Fibroblast of lung (primary cell): ENCODE measurements around the gene NR2C2.

Experiments used
- CTCF ChIP-seq, 2 donors: IDR thresholded peaks in 1 of 2; conservative IDR thresholded peaks in 1 of 2; 1 replicate in 1 of 2; 2 replicates in 1 of 2; pipeline ENCODE4 v1.5.1; 2011 to 2012; ENCODE audit warnings: low read length in 2 of 2, control low read depth in 1 of 2, inconsistent platforms in 1 of 2, low read depth in 1 of 2, mild to moderate bottlenecking in 1 of 2
- EZH2 ChIP-seq: IDR thresholded peaks from 2 replicates; pipeline ENCODE4 v1.5.1; 2012; ENCODE audit warnings: low read length, control low read depth, mild to moderate bottlenecking; ENCODE audit errors: missing control alignments

DNA sequence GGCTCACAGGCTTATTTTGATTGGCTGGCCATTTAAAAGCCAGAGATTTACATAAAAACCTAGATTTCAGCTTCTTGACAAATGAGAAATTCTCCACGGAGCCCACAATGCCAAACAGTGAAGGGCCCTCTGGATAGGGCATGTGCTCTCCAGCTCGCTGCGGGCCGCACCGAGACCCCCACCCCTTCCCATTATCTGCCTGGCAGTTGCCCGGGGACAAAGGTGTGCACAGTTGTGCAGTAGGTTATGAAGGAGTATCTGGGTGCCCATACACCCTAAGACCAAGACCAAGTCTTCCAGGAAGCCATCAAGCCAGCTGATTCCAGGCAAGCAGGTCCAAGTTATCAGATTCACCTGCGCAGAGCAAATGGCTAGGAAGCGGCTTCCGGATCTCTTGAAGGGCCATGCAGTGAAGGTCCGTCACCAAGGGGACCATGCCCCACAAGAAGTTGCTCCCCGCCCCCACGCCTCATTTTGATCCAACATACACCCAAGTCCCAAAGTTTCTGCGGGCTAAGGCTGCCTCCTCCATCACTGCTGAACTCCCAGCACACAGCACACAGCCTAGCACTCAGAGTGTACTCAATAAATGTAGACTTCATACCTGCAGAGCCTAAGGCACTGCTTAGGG lies 116.4 kb downstream of the NR2C2 start:
- TF ChIP-seq CTCF (conservative IDR thresholded peaks at IDR 0.05 in 1 of 2, IDR thresholded peaks at IDR 0.05 in 1 of 2; ENCODE audit: low read depth in 1 of 2, low read length in 2 of 2) (no peak), EZH2 (no peak)
